Measurements from ENCODE around the gene SAP30BP. TPM values are rescaled to one million over a fixed set of nuclear protein-coding genes. Genes with fewer than 3 reads are reported as not detected.

The SAP30BP gene
- total RNA-seq, 1 donor from 2014 or later: 59.9 TPM

GRCh38 chr17:75737133-75737962, 70.2 kb downstream of the SAP30BP start:
- DNase-seq (ENCODE audit: low spot score): peak; percentile 91
- Mint-ChIP-seq H3K27ac (ENCODE audit: unreplicated experiment) (no peak overlapping the region), H3K9me3 (ENCODE audit: low read depth) (no peaks in the 10 kb centered on the region), H3K4me1 (ENCODE audit: low read depth) (peaks cover 3% of the 10 kb centered on the region), H3K36me3 (ENCODE audit: low read depth) (no peaks in the 10 kb centered on the region), H3K27me3 (ENCODE audit: low read depth) (no peaks in the 10 kb centered on the region), H3K4me3 (ENCODE audit: unreplicated experiment) (no peak overlapping the region)
- TF ChIP-seq CTCF (IDR thresholded peaks at IDR 0.05): no peak

GRCh38 chr17:75738218-75738802, 71.2 kb downstream of the SAP30BP start:
- no peaks in the 10 kb centered on the region for H3K36me3 Mint-ChIP-seq (ENCODE audit: low read depth)
- H3K9me3 Mint-ChIP-seq (ENCODE audit: low read depth): no peaks in the 10 kb centered on the region
- DNase-seq (ENCODE audit: low spot score): no peak
- no peaks in the 10 kb centered on the region for H3K27me3 Mint-ChIP-seq (ENCODE audit: low read depth)
- no peak for TF ChIP-seq CTCF (IDR thresholded peaks at IDR 0.05)
- H3K4me3 Mint-ChIP-seq (ENCODE audit: unreplicated experiment): no peak overlapping the region
- peaks cover 3% of the 10 kb centered on the region for H3K4me1 Mint-ChIP-seq (ENCODE audit: low read depth)
- H3K27ac Mint-ChIP-seq (ENCODE audit: unreplicated experiment): no peak overlapping the region

GRCh38 chr17:75739174-75739573, 72.0 kb downstream of the SAP30BP start:
- Mint-ChIP-seq H3K4me3 (ENCODE audit: unreplicated experiment) (no peak overlapping the region), H3K27ac (ENCODE audit: unreplicated experiment) (no peak overlapping the region), H3K9me3 (ENCODE audit: low read depth) (no peaks in the 10 kb centered on the region), H3K4me1 (ENCODE audit: low read depth) (peaks cover 3% of the 10 kb centered on the region), H3K27me3 (ENCODE audit: low read depth) (no peaks in the 10 kb centered on the region), H3K36me3 (ENCODE audit: low read depth) (no peaks in the 10 kb centered on the region)
- TF ChIP-seq CTCF (IDR thresholded peaks at IDR 0.05): no peak
- no peak for DNase-seq (ENCODE audit: low spot score)

- Mint-ChIP-seq H3K4me3 (ENCODE audit: unreplicated experiment) (no peak overlapping the region), H3K9me3 (ENCODE audit: low read depth) (no peaks in the 10 kb centered on the region), H3K4me1 (ENCODE audit: low read depth) (peaks cover 3% of the 10 kb centered on the region), H3K27ac (ENCODE audit: unreplicated experiment) (no peak overlapping the region), H3K27me3 (ENCODE audit: low read depth) (no peaks in the 10 kb centered on the region), H3K36me3 (ENCODE audit: low read depth) (no peaks in the 10 kb centered on the region)
- TF ChIP-seq CTCF (IDR thresholded peaks at IDR 0.05): no peak
- peak; percentile 78 for DNase-seq (ENCODE audit: low spot score)
Observed at GRCh38 chr17:75739801-75740200, 72.7 kb downstream of the SAP30BP start.

- Mint-ChIP-seq H3K27ac (ENCODE audit: unreplicated experiment) (no peak overlapping the region), H3K4me3 (ENCODE audit: unreplicated experiment) (no peak overlapping the region), H3K27me3 (ENCODE audit: low read depth) (no peaks in the 10 kb centered on the region), H3K4me1 (ENCODE audit: low read depth) (peaks cover 3% of the 10 kb centered on the region), H3K36me3 (ENCODE audit: low read depth) (no peaks in the 10 kb centered on the region), H3K9me3 (ENCODE audit: low read depth) (no peaks in the 10 kb centered on the region)
- no peak for TF ChIP-seq CTCF (IDR thresholded peaks at IDR 0.05)
- peak; percentile 82 for DNase-seq (ENCODE audit: low spot score)
Observed at GRCh38 chr17:75740215-75740614, 73.1 kb downstream of the SAP30BP start.
